Activated naive CD4-positive, alpha-beta T cell treated with anti-CD3 and anti-CD28 coated beads for 36 hours (primary cell): ENCODE measurements around the gene METAP1D. TPM values are rescaled to one million over a fixed set of nuclear protein-coding genes. Genes with fewer than 3 reads are reported as not detected.
"Not testable (repeated sequence)": the region's sequence is repeated elsewhere in the genome, so short reads cannot be mapped to it uniquely, and the experiment has no call there.

Experiments
- CTCF ChIA-PET: fragments of 350-600 bp; sonication (Branson Sonifier 250); formaldehyde crosslinking; loops from one replicate; lab custom pipeline; 2021; ENCODE audit warnings: antibody characterized with exemption; lab: Charles Lee
- DNase-seq: peaks from one replicate; pipeline ENCODE4 v3.0.0-alpha.2; 2020
- H3K27ac Mint-ChIP-seq: one replicate; pipeline ENCODE4 v1.8.0; 2021; ENCODE audit warnings: mild to moderate bottlenecking, mixed read lengths
- H3K27me3 Mint-ChIP-seq: one replicate; pipeline ENCODE4 v1.8.0; 2021; ENCODE audit warnings: low read depth, mixed read lengths
- H3K36me3 Mint-ChIP-seq: one replicate; pipeline ENCODE4 v1.8.0; 2021; ENCODE audit warnings: low read depth, mixed read lengths
- H3K4me1 Mint-ChIP-seq: one replicate; pipeline ENCODE4 v1.8.0; 2021; ENCODE audit warnings: low read depth, mixed read lengths
- H3K4me3 Mint-ChIP-seq: one replicate; pipeline ENCODE4 v1.8.0; 2021; ENCODE audit warnings: mild to moderate bottlenecking, moderate library complexity, mixed read lengths
- H3K9me3 Mint-ChIP-seq: one replicate; pipeline ENCODE4 v1.8.0; 2021; ENCODE audit warnings: mixed read lengths
- intact Hi-C: fragments of 100-400 bp; cut with micrococcal nuclease; formaldehyde crosslinking; loops from one replicate; pipeline ENCODE4 v1.15.1; 2023
- total RNA-seq, 2 experiments: library from RNA; stranded (reverse); gene quantifications; one replicate each; pipeline ENCODE4 v1.2.3, GENCODE V29; 2021

The METAP1D gene
- total RNA-seq, 2 experiments from 2014 or later: 2.5 to 3.4 TPM

GRCh38 chr2:172106108-172106961, 106.6 kb downstream of the METAP1D start:
- CTCF ChIA-PET: interaction anchor here (0.5 to 1.9 kb wide), 17 partner anchors 8 to 540 kb away, joined by 3 to 9 read pairs (median 3); partner anchors contain the start of gene DLX1
- intact Hi-C loops: loop anchor here (10.0 kb wide), 1 partner anchor 942 kb away; the partner anchor contains the start of gene TLK1
- Mint-ChIP-seq H3K27ac (no peak overlapping the region), H3K36me3 (no peaks in the 10 kb centered on the region), H3K27me3 (peaks cover 75% of the 10 kb centered on the region), H3K4me3 (peak overlapping the region; percentile 60), H3K4me1 (peaks cover 56% of the 10 kb centered on the region), H3K9me3 (no peaks in the 10 kb centered on the region)
- DNase-seq: peak; percentile 68

DNA sequence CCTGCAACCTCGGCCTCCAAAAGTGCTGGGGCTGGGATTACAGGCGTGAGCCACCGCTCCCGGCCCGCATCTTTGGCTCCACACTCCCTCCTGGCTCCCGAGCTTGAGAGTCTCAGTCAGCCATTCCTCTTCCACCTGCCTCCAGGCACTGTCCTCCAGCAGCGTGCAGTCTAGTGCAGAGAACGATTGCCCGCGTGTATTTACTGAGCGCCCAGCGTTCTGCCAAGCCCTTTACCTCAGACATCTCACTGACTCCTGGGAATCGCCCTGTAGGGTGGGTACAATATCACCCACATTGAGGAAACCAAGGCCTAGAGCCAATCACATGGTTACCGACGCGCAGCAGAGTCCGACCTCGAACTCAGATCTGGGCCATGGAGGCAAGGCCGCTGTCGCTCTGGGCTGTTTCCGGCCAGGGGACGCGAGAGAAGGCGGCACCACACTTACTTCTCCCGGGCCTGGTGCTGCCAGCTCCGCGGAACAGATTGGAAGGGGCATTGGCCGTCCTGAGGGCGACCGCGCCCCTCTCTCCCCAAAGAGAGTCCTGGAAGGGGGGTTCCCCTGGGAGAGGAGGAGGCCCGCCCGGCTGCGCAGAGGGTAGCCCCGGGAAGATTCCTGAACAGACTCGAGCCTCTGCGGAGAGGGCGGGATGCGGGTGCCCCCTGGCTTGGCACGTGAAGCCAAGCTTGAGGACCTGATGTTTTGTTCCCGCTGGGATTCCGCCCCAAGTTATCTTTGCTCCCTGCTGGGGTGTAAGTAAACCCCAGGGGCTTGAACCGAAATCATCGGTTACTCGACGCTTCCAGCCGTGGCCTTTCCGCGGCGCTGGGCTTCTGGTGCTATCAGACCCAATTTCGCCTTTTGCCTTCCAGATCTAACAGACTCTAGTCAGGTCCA, 108.2 kb downstream of the METAP1D start:
- Mint-ChIP-seq H3K36me3 (no peaks in the 10 kb centered on the region), H3K27ac (no peak overlapping the region), H3K4me3 (peak overlapping the region; percentile 18), H3K27me3 (peaks cover 66% of the 10 kb centered on the region), H3K9me3 (no peaks in the 10 kb centered on the region), H3K4me1 (peaks cover 46% of the 10 kb centered on the region)
- DNase-seq: no peak
- intact Hi-C loops: loop anchor here (10.0 kb wide), 1 partner anchor 943 kb away; the partner anchor contains the start of gene TLK1
- CTCF ChIA-PET: interaction anchor here (1.1 to 1.6 kb wide), 5 partner anchors 17 to 402 kb away, joined by 3 to 7 read pairs (median 4); no protein-coding TSS in a partner anchor

- Mint-ChIP-seq H3K4me3 (no peak overlapping the region), H3K36me3 (no peaks in the 10 kb centered on the region), H3K27me3 (peaks cover 63% of the 10 kb centered on the region), H3K4me1 (peaks cover 41% of the 10 kb centered on the region), H3K27ac (no peak overlapping the region), H3K9me3 (no peaks in the 10 kb centered on the region)
- CTCF ChIA-PET: interaction anchor here (0.6 to 1.6 kb wide), 2 partner anchors 19 to 825 kb away, joined by 3 to 4 read pairs; no protein-coding TSS in a partner anchor
- intact Hi-C loops: loop anchor here (10.0 kb wide), 1 partner anchor 944 kb away; the partner anchor contains the start of gene TLK1
- DNase-seq: no peak
These were observed 108.8 kb downstream of the METAP1D start for GRCh38 chr2:172108587-172108930.

- Mint-ChIP-seq H3K9me3 (no peaks in the 10 kb centered on the region), H3K27ac (no peak overlapping the region), H3K36me3 (no peaks in the 10 kb centered on the region), H3K27me3 (peaks cover 54% of the 10 kb centered on the region), H3K4me3 (no peak overlapping the region), H3K4me1 (peaks cover 33% of the 10 kb centered on the region)
- no peak for DNase-seq
- CTCF ChIA-PET: interaction anchor here (0.6 to 1.6 kb wide), 3 partner anchors 18 to 826 kb away, joined by 3 to 4 read pairs (median 3); no protein-coding TSS in a partner anchor
- intact Hi-C loops: loop anchor here (10.0 kb wide), 1 partner anchor 945 kb away; the partner anchor contains the start of gene TLK1
These were observed 109.7 kb downstream of the METAP1D start for GRCh38 chr2:172109256-172109987.

DNA sequence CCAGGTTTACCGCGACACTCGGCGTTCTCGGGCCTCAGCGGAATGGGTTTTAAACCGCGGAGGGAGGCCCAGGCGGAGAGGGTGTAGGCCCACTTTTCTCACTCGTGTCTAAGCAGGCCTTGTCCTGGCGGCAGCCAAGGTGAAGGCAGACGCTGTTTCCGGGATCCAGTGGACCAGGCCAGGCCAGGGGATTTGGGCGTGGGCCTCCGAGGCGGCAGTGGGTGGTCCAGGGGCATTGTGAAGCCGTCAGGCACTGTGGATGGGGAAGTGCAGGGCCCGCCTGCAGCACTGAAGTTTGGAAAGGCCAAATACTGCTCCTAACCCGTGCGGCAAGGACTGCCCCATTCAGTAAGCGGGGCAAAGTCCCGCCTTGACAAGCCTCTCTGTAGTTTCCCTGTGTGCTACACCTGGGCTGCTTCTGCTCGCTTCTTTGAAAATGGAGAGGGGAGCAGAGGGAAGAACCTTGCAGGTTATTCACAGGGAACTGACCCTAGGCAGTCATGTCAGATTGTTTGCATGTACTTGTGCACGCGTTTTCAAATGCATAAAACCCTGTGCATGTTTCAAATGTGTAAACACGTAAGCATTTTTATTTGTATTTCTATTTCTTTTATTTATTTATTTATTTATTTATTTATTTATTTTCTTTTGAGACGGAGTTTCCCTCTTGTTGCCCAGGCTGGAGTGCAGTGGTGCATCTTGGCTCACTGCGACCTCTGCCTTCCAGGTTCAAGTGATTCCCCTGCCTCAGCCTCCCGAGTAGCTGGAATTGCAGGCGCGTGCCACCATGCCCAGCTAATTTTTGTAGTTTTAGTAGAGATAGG, 110.4 kb downstream of the METAP1D start:
- Mint-ChIP-seq H3K9me3 (no peaks in the 10 kb centered on the region), H3K36me3 (no peaks in the 10 kb centered on the region), H3K4me3 (no peak overlapping the region), H3K27ac (no peak overlapping the region), H3K4me1 (peaks cover 31% of the 10 kb centered on the region), H3K27me3 (peaks cover 50% of the 10 kb centered on the region)
- CTCF ChIA-PET: no interaction called here
- DNase-seq: no peak
- intact Hi-C loops: loop anchor here (10.0 kb wide), 1 partner anchor 945 kb away; the partner anchor contains the start of gene TLK1

- H3K27me3 Mint-ChIP-seq: peaks cover 20% of the 10 kb centered on the region
- H3K4me1 Mint-ChIP-seq: peaks cover 9% of the 10 kb centered on the region
- H3K36me3 Mint-ChIP-seq: no peaks in the 10 kb centered on the region
- no peak overlapping the region for H3K4me3 Mint-ChIP-seq
- H3K9me3 Mint-ChIP-seq: no peaks in the 10 kb centered on the region
- intact Hi-C loops: no loop called here
- DNase-seq: no peak
- H3K27ac Mint-ChIP-seq: no peak overlapping the region
- CTCF ChIA-PET: interaction anchor here (0.6 to 3.3 kb wide), 14 partner anchors 8 to 835 kb away, joined by 3 to 18 read pairs (median 4); partner anchors contain the start of gene DLX2
These were observed 113.9 kb downstream of the METAP1D start for GRCh38 chr2:172113617-172114016.

DNA sequence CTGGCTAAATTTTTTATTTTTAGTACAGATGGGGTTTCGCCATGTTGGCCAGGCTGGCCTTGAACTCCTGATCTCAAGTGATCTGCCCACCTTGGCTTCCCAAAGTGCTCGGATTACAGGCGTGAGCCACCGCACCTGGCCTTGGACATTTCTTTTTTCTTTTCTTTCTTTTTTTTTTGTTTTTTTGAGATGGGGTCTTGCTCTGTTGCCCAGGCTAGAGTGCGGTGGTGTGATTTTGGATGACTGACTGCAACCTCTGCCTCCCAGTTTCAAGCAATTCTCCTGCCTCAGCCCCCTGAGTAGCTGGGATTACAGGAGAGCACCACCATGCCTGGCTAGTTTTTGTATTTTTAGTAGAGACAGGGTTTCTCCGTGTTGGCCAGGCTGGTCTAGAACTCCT, 114.4 kb downstream of the METAP1D start:
- CTCF ChIA-PET: interaction anchor here (0.6 to 3.3 kb wide), 7 partner anchors 12 to 539 kb away, joined by 3 to 18 read pairs (median 3); no protein-coding TSS in a partner anchor
- intact Hi-C loops, H3K27ac Mint-ChIP-seq, DNase-seq, H3K4me3 Mint-ChIP-seq, H3K4me1 Mint-ChIP-seq, H3K36me3 Mint-ChIP-seq, H3K9me3 Mint-ChIP-seq: not testable (repeated sequence)
- peaks cover 18% of the 10 kb centered on the region for H3K27me3 Mint-ChIP-seq

GRCh38 chr2:172114579-172114978, 114.8 kb downstream of the METAP1D start:
- Mint-ChIP-seq H3K9me3 (no peaks in the 10 kb centered on the region), H3K4me1 (peaks cover 3% of the 10 kb centered on the region), H3K27ac (no peak overlapping the region), H3K36me3 (no peaks in the 10 kb centered on the region), H3K27me3 (peaks cover 14% of the 10 kb centered on the region), H3K4me3 (no peak overlapping the region)
- intact Hi-C loops: no loop called here
- DNase-seq: no peak
- CTCF ChIA-PET: interaction anchor here (0.6 to 3.3 kb wide), 7 partner anchors 12 to 539 kb away, joined by 3 to 18 read pairs (median 3); no protein-coding TSS in a partner anchor

- H3K4me3 Mint-ChIP-seq: no peak overlapping the region
- H3K36me3 Mint-ChIP-seq: no peaks in the 10 kb centered on the region
- CTCF ChIA-PET: interaction anchor here (0.6 to 1.1 kb wide), 6 partner anchors 9 to 959 kb away, joined by 3 to 5 read pairs (median 3); no protein-coding TSS in a partner anchor
- H3K27ac Mint-ChIP-seq: no peak overlapping the region
- no peaks in the 10 kb centered on the region for H3K9me3 Mint-ChIP-seq
- peaks cover 8% of the 10 kb centered on the region for H3K27me3 Mint-ChIP-seq
- H3K4me1 Mint-ChIP-seq: no peaks in the 10 kb centered on the region
- no peak for DNase-seq
- intact Hi-C loops: no loop called here
These were observed 116.4 kb downstream of the METAP1D start for GRCh38 chr2:172116107-172116506.

- H3K9me3 Mint-ChIP-seq: no peaks in the 10 kb centered on the region
- H3K4me3 Mint-ChIP-seq: no peak overlapping the region
- DNase-seq: no peak
- H3K4me1 Mint-ChIP-seq: no peaks in the 10 kb centered on the region
- CTCF ChIA-PET: interaction anchor here (1.5 kb wide), 1 partner anchor 15 kb away, joined by 4 read pairs; the partner anchor contains the start of gene DLX2
- H3K36me3 Mint-ChIP-seq: no peaks in the 10 kb centered on the region
- H3K27ac Mint-ChIP-seq: no peak overlapping the region
- H3K27me3 Mint-ChIP-seq: peaks cover 2% of the 10 kb centered on the region
- intact Hi-C loops: no loop called here
These were observed 119.3 kb downstream of the METAP1D start for GRCh38 chr2:172119089-172119488.
